Right lobe of liver (tissue), 6 donors: ENCODE data around the gene RNF208. TPM values are rescaled to one million over a fixed set of nuclear protein-coding genes. Genes with fewer than 3 reads are reported as not detected.

ENCODE experiments used
- ATAC-seq, 4 donors: fragments of 200-7000 bp; cut with Tn5 transposase; one replicate each; pipeline ENCODE4 v1.9.1; 2020; ENCODE audit warnings: mild to moderate bottlenecking in 4 of 4, moderate library complexity in 4 of 4
- DNase-seq, 3 donors: peaks; one replicate each; pipeline ENCODE4 v3.0.0-alpha.2; 2020
- H3K27ac ChIP-seq, 3 donors: fragments of 200-600 bp; one replicate each; pipeline ENCODE4 v1.8.0; 2022
- H3K27me3 ChIP-seq, 2 donors: fragments of 200-600 bp; one replicate each; pipeline ENCODE4 v1.8.0; 2022
- H3K36me3 ChIP-seq, 4 donors: fragments of 200-600 bp; sonication (generic) in 1 of 4; one replicate each; pipeline versions ENCODE4 v1.5.1 to v1.8.0; 2017 to 2022; ENCODE audit warnings: control low read depth in 1 of 4
- H3K4me1 ChIP-seq, 4 donors: fragments of 200-600 bp; sonication (generic) in 1 of 4; one replicate each; pipeline versions ENCODE4 v1.5.1 to v1.8.0; 2017 to 2022; ENCODE audit warnings: control low read depth in 1 of 4
- H3K4me3 ChIP-seq, 3 donors: fragments of 200-600 bp; one replicate each; pipeline ENCODE4 v1.8.0; 2022
- H3K9me3 ChIP-seq, 4 donors: fragments of 200-600 bp; sonication (generic) in 1 of 4; one replicate each; pipeline versions ENCODE4 v1.5.1 to v1.8.0; 2017 to 2022; ENCODE audit warnings: control low read depth in 1 of 4
- POLR2A ChIP-seq: fragments of 450-650 bp; IDR thresholded peaks from one replicate; pipeline ENCODE4 v1.6.1; 2017; ENCODE audit warnings: antibody characterized with exemption, mild to moderate bottlenecking
- WGBS: methylation state at CpG from one replicate; pipeline ENCODE4 v1.1.6; 2018; ENCODE audit warnings: low coverage, low lambda C conversion rate; ENCODE audit not compliant: insufficient coverage; ENCODE audit errors: missing lambda C conversion rate; 5-methylcytosine and 5-hydroxymethylcytosine counted together
- intact Hi-C, 2 donors: fragments of 100-400 bp; cut with DNase I; formaldehyde crosslinking; loops; one replicate each; pipeline versions ENCODE4 v1.11.2 to v1.14.1; 2022
- total RNA-seq, 6 experiments: library from RNA; depleted of rRNA in 2 of 6; stranded (reverse); fragments of >200 nt in 2 of 6; fragmentation: NEBNext Ultra II Directional in 3 of 6; extraction: Animal tissue kit (Norgen Biotek cat#: 25700) in 3 of 6; gene quantifications; one replicate each; pipeline versions ENCODE4 v1.1.0 to v1.2.4, GENCODE V29; 2016 to 2023
- TF ChIP-seq, protein P1 (sequence below), 4 donors: fragments of 200-600 bp in 3 of 4; fragments of 450-650 bp in 1 of 4; IDR thresholded peaks; one replicate each; pipeline versions ENCODE4 v1.5.1 to v1.8.0; 2016 to 2022; ENCODE audit warnings: antibody characterized with exemption in 4 of 4, mild to moderate bottlenecking in 2 of 4
- donor health status: DM: no; HTN: yes; CAD: no.
- donor health status: DM: no; HTN: no; CAD: no.
- donor health status: DM: no; HTN: no; CAD: no.
- donor health status: DM: no; HTN: yes; CAD: no.
- donor health status: DM: no; HTN: yes; CAD: no.

Gene RNF208
- total RNA-seq, 6 experiments from 2014 or later = 3.5 to 12.2 (median 4.5) TPM

DNA sequence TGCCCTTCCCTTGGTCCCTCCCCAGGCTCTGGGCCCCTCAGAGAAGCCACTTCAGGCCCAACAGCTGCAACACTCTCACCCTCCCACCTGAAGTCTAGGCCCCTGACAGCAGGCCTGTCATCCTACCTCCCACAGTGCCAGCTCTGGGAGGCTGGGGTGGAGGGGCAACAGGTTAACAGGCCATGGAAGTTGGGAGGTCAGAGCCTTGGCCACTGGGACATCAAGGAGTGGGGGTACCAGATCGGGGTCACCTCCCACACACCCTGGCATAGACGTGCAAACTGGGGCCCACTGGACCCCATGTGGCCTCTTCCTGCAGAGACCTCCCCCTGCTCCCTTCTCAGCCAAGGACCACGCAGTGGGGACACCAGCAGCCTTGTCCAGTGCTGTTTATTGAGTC lies 30.8 kb downstream of the RNF208 start:
- Histone ChIP-seq H3K27me3 (no peaks in the 10 kb centered on the region), H3K4me3 (no peak overlapping the region), H3K4me1 (peaks cover 0 to 58% (median 28%) of the 10 kb centered on the region in 4 donors), H3K36me3 (peaks cover 0 to 10% (median 0%) of the 10 kb centered on the region in 4 donors), H3K9me3 (no peaks in the 10 kb centered on the region), H3K27ac (no peak overlapping the region)
- DNase-seq = no peak
- ATAC-seq = no peak
- WGBS = 60% methylated on average over 2 of the region's 3 CpGs
- intact Hi-C loops = no loop called here
- TF ChIP-seq, protein P1, sequence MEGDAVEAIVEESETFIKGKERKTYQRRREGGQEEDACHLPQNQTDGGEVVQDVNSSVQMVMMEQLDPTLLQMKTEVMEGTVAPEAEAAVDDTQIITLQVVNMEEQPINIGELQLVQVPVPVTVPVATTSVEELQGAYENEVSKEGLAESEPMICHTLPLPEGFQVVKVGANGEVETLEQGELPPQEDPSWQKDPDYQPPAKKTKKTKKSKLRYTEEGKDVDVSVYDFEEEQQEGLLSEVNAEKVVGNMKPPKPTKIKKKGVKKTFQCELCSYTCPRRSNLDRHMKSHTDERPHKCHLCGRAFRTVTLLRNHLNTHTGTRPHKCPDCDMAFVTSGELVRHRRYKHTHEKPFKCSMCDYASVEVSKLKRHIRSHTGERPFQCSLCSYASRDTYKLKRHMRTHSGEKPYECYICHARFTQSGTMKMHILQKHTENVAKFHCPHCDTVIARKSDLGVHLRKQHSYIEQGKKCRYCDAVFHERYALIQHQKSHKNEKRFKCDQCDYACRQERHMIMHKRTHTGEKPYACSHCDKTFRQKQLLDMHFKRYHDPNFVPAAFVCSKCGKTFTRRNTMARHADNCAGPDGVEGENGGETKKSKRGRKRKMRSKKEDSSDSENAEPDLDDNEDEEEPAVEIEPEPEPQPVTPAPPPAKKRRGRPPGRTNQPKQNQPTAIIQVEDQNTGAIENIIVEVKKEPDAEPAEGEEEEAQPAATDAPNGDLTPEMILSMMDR (IDR thresholded peaks at IDR 0.05) = no peak
- no peak for TF ChIP-seq POLR2A

DNA sequence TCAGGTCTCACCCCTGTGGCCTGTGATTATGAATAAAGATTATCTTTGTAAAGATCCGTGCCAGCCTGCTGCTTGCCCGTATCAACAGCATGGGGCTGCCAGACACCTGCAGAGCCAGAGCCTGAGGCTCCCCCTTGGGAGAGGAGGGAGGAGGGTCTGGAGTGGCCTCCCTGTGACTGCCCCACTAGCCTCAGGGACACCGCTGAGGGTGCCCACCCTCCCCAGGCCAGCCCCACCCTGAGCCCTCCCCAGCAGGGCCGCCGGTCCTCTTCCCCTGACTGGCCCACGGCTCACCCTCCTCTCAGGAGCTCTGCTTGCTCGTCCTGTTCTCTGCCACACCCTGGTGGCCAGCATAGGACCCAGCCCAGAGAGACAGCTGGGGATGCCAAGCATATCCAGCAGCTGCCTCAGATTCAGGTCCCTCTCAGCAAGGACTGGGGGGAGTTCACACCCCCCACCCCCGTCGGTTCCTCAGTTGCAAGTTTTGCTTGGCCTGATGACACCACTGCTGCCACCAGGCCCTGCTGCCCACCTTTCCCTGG lies 31.7 kb downstream of the RNF208 start:
- Histone ChIP-seq H3K4me1 (peaks cover 0 to 50% (median 23%) of the 10 kb centered on the region in 4 donors), H3K36me3 (peaks cover 0 to 17% (median 4%) of the 10 kb centered on the region in 4 donors), H3K27ac (no peak overlapping the region), H3K27me3 (no peaks in the 10 kb centered on the region), H3K9me3 (no peaks in the 10 kb centered on the region), H3K4me3 (no peak overlapping the region)
- DNase-seq (no peak), ATAC-seq (no peak)
- TF ChIP-seq, protein P1 (IDR thresholded peaks at IDR 0.05) = no peak
- no peak for TF ChIP-seq POLR2A
- intact Hi-C loops = no loop called here
- 78% methylated on average over 3 of the region's 9 CpGs for WGBS

DNA sequence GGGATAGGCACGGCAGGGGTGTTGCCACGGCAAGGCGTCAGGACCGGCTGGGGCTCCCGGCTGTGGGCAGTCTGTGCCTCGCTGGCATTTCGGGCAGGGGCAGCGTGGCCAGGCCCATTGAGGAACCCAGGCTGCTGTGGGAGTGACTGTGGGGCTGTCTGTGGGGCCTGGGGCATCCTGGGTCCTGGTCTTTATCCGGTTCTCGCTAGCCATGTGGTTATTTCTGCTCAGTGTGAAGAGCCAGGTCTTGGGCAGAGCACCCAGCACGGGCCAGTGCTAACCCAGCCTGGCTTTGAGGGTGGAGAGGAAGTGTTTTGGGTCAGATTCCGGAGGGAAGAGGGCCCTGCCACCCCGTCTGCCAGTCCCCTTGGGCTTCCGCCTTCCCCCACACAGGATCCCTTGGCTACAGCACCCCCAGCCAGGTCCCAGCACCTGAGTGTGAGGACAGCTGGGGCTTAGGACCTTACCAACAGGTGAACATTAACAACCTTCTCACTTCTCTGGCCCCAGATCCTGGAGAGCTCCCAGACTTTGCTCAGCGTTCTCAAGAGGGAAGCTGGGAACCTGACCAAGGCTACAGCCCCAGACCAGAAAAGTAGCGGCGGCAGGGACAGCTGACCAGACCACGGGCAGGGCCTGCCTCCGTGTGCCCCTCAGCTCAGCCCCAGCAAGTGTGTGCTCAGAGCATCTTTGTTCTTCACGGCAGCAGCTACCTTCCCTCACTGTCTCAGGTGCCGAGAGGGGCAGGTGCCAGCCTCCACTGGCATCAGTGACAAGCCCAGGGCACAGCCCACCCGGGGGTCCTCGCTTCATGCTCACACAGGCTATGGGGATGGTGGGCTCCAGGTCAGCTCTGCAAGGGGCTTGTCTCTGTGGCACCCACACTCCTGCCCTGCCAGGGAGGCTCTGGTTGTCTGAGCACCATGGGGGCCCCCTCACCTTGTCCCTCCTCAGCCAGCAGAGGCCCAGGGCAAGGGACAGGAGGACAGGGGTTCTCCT lies 32.4 kb downstream of the RNF208 start:
- Histone ChIP-seq H3K4me3 (peak overlapping the region; percentile 90 to 100 (median 98)), H3K27ac (peak overlapping the region; percentile 85 to 92 (median 91)), H3K27me3 (no peaks in the 10 kb centered on the region), H3K9me3 (no peaks in the 10 kb centered on the region), H3K4me1 (peaks cover 0 to 42% (median 19%) of the 10 kb centered on the region in 4 donors), H3K36me3 (peaks cover 0 to 17% (median 4%) of the 10 kb centered on the region in 4 donors)
- peak in 2 of 4 donors; percentile 3 to 20 for ATAC-seq
- DNase-seq = no peak
- TF ChIP-seq, protein P1 (IDR thresholded peaks at IDR 0.05) = no peak
- TF ChIP-seq POLR2A = no peak
- intact Hi-C loops = loop anchor here in 1 of 2 donors (10.0 kb wide), 1 partner anchor 45 kb away; the partner anchor contains the start of gene SLC34A3
- WGBS = 14% methylated on average over 8 of the region's 23 CpGs

DNA sequence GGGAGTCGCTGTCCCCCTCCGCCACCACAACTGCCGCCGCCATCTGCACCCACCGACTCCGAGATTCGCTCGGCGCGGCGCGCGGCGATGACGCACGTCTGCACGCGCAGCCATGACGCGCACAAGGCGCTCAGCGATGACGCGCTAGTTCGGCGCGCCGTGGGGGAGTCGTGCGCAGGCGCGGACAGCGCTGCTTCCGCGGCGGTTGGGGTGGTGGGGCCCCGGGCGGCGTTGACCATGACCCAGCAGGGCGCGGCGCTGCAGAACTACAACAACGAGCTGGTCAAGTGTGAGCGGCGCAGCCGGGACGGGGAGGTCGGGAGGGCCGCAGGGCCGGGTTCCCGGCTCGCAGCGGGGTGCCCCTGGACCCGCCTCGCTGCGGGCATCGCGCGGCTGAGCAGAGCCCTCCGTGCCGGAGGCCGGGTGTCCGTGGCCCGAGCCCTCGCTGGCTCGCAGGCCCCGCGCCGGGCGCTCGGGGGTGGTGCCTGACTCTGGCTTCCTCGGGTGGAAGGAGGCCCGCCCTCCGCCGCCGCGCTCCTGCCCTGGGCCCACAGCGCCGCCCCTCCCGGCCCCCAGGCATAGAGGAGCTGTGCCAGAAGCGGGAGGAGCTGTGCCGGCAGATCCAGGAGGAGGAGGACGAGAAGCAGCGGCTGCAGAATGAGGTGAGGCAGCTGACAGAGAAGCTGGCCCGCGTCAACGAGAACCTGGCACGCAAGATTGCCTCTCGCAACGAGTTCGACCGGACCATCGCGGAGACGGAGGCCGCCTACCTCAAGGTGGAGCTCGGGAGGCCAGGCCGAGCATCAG lies 33.3 kb downstream of the RNF208 start, which contains the start of the genes ANAPC2 and SSNA1:
Gene ANAPC2 (minus strand): TSS at position 71 of the 807 bp plus-strand sequence. CDS start 28 bp downstream, at position 43.
Gene SSNA1 (plus strand): TSS at position 187 of the 807 bp plus-strand sequence. CDS start 51 bp downstream, at position 238.
- Histone ChIP-seq H3K4me3 (peak within 1 kb of the TSS; percentile 90 to 100 (median 98)), H3K27me3 (no peaks in the 10 kb centered on the region), H3K36me3 (peaks cover 0 to 18% (median 5%) of the 10 kb centered on the region in 4 donors), H3K9me3 (no peaks in the 10 kb centered on the region), H3K27ac (peak within 1 kb of the TSS; percentile 85 to 92 (median 91)), H3K4me1 (peaks cover 0 to 34% (median 15%) of the 10 kb centered on the region in 4 donors)
- intact Hi-C loops = loop anchor here in 1 of 2 donors (10.0 kb wide), 1 partner anchor 46 kb away; the partner anchor contains the start of gene SLC34A3
- 0% methylated on average over 14 of the region's 98 CpGs for WGBS
- DNase-seq (peak; percentile 91 to 94 (median 93)), ATAC-seq (peak; percentile 79 to 90 (median 83))
- peak; percentile 88 for TF ChIP-seq POLR2A
- TF ChIP-seq, protein P1 (IDR thresholded peaks at IDR 0.05) = peak; percentile 3 to 43 (median 18)
